Left lung (tissue), 10 donors: Measurements from ENCODE around the gene DRD4. TPM values are rescaled to one million over a fixed set of nuclear protein-coding genes. Genes with fewer than 3 reads are reported as not detected.

Experiments used
- ATAC-seq: fragments of 200-7000 bp; cut with Tn5 transposase; one replicate; pipeline ENCODE4 v1.9.1; 2020; ENCODE audit warnings: moderate library complexity
- DNase-seq, 4 donors: peaks; one replicate each; pipeline ENCODE4 v3.0.0-alpha.2; 2013 to 2020
- H3K27ac ChIP-seq, 2 donors: fragments of 200-600 bp; sonication (generic) in 1 of 2; one replicate each; pipeline versions ENCODE4 v1.5.0 to v1.8.0; 2020 to 2021
- H3K27me3 ChIP-seq, 2 donors: fragments of 200-600 bp; sonication (generic) in 1 of 2; one replicate each; pipeline versions ENCODE4 v1.5.0 to v1.8.0; 2020 to 2021
- H3K36me3 ChIP-seq, 2 donors: fragments of 200-600 bp; sonication (generic) in 1 of 2; one replicate each; pipeline versions ENCODE4 v1.5.0 to v1.8.0; 2020 to 2021
- H3K4me1 ChIP-seq, 2 donors: fragments of 200-600 bp; one replicate each; pipeline ENCODE4 v1.8.0; 2021
- H3K4me3 ChIP-seq, 2 donors: fragments of 200-600 bp; sonication (generic) in 1 of 2; one replicate each; pipeline versions ENCODE4 v1.5.0 to v1.8.0; 2020 to 2021; ENCODE audit warnings: mild to moderate bottlenecking in 1 of 2
- H3K9me3 ChIP-seq, 2 donors: fragments of 200-600 bp; sonication (generic) in 1 of 2; one replicate each; pipeline versions ENCODE4 v1.5.0 to v1.8.0; 2020 to 2021
- intact Hi-C, 2 donors: fragments of 100-400 bp; cut with DNase I; formaldehyde crosslinking; loops; one replicate each; pipeline versions ENCODE4 v1.11.2 to v1.14.2; 2022
- polyA plus RNA-seq, 6 donors: library from polyadenylated mRNA; unstranded; fragments of 120-200 nt; gene quantifications; one replicate each; pipeline ENCODE4 v1.2.1, GENCODE V29; 2013; ENCODE audit not compliant: insufficient read length in 6 of 6
- total RNA-seq, 2 donors: library from RNA; stranded (reverse); fragmentation: NEBNext Ultra II Directional; extraction: Animal tissue kit (Norgen Biotek cat#: 25700); gene quantifications; one replicate each; pipeline ENCODE4 v1.2.1, GENCODE V29; 2021
- TF ChIP-seq, protein P1 (sequence below), 2 donors: fragments of 200-600 bp; sonication (generic) in 1 of 2; IDR thresholded peaks; one replicate each; pipeline versions ENCODE4 v1.5.0 to v1.8.0; 2021; ENCODE audit warnings: antibody characterized with exemption in 2 of 2
- donor health status: DM: no; HTN: yes; CAD: no.
- donor health status: DM: no; HTN: no; CAD: no.

Gene DRD4
- total and polyA plus RNA-seq, 8 donors, result 0.29 to 1.0 (median 0.64) TPM

DNA sequence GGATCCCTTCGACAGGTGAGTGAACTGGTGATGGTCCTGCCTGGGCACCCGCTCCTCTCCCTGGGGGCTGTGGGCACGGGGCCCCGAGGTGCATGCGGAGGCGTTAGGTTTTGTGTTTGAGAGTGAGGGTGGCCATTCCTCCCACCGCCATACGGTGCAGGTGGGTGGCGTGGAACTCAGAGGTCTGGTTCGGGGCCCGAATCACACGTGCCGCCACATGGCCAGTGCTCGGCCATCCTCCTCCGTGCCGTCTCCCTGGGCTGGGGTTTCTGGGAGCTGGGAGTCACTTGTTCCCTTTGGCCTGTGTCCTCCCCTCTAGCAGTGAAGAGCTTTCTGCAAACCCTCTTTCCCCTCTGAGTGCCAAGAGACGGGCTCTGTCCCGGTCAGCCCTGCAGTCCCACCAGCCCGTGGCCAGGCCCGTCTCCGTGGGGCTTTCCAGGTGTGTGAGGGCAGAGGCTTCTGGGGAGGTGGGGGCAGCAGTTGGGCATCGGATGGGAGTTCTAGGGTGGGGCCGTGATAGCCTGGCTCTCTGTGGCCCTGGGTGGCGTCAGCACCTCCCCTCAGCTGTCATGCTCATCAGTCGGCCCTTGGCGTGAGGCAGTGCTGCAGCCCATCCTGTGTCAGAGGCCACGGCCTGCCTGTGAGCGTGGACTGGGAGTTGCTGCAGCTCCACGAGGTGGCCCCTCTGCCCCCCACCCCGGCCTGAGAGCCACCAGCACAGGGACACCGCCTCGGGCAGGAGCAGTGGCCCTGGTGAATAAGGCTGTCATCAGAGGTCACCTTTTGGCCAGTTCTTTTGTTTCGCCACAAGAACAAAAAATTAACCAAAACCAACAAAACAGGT lies 31.6 kb upstream of the DRD4 start:
- TF ChIP-seq, protein P1, sequence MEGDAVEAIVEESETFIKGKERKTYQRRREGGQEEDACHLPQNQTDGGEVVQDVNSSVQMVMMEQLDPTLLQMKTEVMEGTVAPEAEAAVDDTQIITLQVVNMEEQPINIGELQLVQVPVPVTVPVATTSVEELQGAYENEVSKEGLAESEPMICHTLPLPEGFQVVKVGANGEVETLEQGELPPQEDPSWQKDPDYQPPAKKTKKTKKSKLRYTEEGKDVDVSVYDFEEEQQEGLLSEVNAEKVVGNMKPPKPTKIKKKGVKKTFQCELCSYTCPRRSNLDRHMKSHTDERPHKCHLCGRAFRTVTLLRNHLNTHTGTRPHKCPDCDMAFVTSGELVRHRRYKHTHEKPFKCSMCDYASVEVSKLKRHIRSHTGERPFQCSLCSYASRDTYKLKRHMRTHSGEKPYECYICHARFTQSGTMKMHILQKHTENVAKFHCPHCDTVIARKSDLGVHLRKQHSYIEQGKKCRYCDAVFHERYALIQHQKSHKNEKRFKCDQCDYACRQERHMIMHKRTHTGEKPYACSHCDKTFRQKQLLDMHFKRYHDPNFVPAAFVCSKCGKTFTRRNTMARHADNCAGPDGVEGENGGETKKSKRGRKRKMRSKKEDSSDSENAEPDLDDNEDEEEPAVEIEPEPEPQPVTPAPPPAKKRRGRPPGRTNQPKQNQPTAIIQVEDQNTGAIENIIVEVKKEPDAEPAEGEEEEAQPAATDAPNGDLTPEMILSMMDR (IDR thresholded peaks at IDR 0.05), result no peak
- H3K4me3 ChIP-seq, result no peak overlapping the region
- intact Hi-C loops, result no loop called here
- H3K4me1 ChIP-seq, result no peaks in the 10 kb centered on the region
- DNase-seq (peak in 1 of 4 donors; percentile 57), ATAC-seq (no peak)
- no peaks in the 10 kb centered on the region for H3K9me3 ChIP-seq
- no peaks in the 10 kb centered on the region for H3K27me3 ChIP-seq
- H3K27ac ChIP-seq, result no peak overlapping the region
- peaks cover 0 to 100% of the 10 kb centered on the region in 2 donors for H3K36me3 ChIP-seq

- peak; percentile 71 for ATAC-seq
Observed at GRCh38 chr11:606245-606644, 30.8 kb upstream of the DRD4 start.

GRCh38 chr11:607020-607780 lies 29.9 kb upstream of the DRD4 start:
- Histone ChIP-seq H3K27ac (no peak overlapping the region), H3K4me3 (no peak overlapping the region), H3K36me3 (peaks cover 0 to 100% of the 10 kb centered on the region in 2 donors), H3K27me3 (no peaks in the 10 kb centered on the region), H3K9me3 (no peaks in the 10 kb centered on the region), H3K4me1 (no peaks in the 10 kb centered on the region)
- peak in 1 of 4 donors; percentile 76 for DNase-seq
- TF ChIP-seq, protein P1 (IDR thresholded peaks at IDR 0.05), result no peak
- no peak for ATAC-seq
- intact Hi-C loops, result no loop called here

More at GRCh38 chr11:606245-606644, 30.8 kb upstream of the DRD4 start:
- peak in 1 of 4 donors; percentile 83 for DNase-seq
- intact Hi-C loops, result no loop called here
- peaks cover 0 to 100% of the 10 kb centered on the region in 2 donors for H3K36me3 ChIP-seq
- no peak overlapping the region for H3K4me3 ChIP-seq
- no peaks in the 10 kb centered on the region for H3K9me3 ChIP-seq
- H3K4me1 ChIP-seq, result no peaks in the 10 kb centered on the region
- H3K27me3 ChIP-seq, result no peaks in the 10 kb centered on the region
- H3K27ac ChIP-seq, result no peak overlapping the region
- TF ChIP-seq, protein P1 (IDR thresholded peaks at IDR 0.05), result no peak

GRCh38 chr11:607971-608659 lies 29.0 kb upstream of the DRD4 start:
- no peak for ATAC-seq
- intact Hi-C loops, result no loop called here
- TF ChIP-seq, protein P1 (IDR thresholded peaks at IDR 0.05), result no peak
- Histone ChIP-seq H3K9me3 (no peaks in the 10 kb centered on the region), H3K27me3 (no peaks in the 10 kb centered on the region), H3K36me3 (peaks cover 0 to 100% of the 10 kb centered on the region in 2 donors), H3K27ac (no peak overlapping the region), H3K4me3 (no peak overlapping the region), H3K4me1 (peaks cover 0 to 6% of the 10 kb centered on the region in 2 donors)
- DNase-seq, result peak in 1 of 4 donors; percentile 76
